Stimulated activated CD8-positive, alpha-beta memory T cell treated with anti-CD3 and anti-CD28 coated beads, Interleukin-7, amount 100 ng/mL, for 24 hours (primary cell): Measurements from ENCODE around the gene C1orf167.
"Not testable (repeated sequence)": the region's sequence is repeated elsewhere in the genome, so short reads cannot be mapped to it uniquely, and the experiment has no call there.

Experiments
- DNase-seq: peaks from one replicate; pipeline ENCODE4 v3.0.0-alpha.2; 2020; ENCODE audit warnings: low read depth

The C1orf167 gene

DNA sequence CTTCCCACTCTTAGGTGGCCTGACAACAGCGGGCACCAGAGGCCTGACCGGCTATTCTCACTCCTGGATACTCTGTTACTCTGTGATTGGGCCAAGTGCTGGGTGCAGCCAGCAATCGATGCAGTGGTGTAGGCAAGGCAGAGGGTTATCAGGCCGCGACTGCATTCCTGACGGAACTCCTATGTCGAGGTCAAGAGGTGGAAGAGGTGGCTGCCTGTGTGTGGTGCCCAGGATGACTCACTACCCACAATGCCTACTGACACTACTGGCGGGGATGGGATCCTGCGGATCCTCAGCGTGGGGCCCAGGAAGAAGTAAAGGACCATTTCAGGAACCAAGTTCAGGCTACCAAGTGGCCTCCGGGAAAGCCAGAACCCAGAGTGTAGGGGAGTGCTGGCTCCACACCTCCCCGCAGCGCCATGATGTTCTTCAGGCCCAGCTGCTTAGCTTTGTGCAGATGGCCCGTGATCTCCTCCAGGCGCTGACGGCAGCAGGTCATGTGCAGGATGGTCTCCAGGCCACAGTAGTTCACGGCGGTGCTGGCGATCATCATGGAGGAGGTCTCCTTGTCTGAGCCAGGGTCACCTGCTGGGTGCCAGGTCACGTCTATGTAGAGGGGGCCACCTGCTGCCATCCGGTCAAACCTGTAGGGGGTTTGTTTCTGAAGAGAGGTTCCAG lies 38.9 kb downstream of the C1orf167 start:
- DNase-seq, result no peak

DNA sequence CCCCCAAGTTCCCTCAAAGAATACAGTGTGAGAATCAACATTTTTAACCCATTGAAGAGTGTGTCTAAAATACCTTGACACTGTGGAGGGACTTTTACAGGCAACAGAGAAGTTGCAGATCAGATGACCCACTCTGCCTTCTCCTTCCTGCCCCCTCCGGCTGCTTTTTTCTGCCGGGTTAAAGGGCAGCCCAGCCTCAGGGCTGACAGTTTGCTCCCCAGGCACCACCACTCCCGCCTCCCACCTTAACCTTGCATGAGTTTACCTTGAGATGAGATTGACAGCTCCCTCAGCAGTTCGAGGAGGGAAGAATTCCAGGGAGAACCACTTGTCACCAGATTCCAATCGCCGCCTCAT lies 40.6 kb downstream of the C1orf167 start:
- no peak for DNase-seq

DNA sequence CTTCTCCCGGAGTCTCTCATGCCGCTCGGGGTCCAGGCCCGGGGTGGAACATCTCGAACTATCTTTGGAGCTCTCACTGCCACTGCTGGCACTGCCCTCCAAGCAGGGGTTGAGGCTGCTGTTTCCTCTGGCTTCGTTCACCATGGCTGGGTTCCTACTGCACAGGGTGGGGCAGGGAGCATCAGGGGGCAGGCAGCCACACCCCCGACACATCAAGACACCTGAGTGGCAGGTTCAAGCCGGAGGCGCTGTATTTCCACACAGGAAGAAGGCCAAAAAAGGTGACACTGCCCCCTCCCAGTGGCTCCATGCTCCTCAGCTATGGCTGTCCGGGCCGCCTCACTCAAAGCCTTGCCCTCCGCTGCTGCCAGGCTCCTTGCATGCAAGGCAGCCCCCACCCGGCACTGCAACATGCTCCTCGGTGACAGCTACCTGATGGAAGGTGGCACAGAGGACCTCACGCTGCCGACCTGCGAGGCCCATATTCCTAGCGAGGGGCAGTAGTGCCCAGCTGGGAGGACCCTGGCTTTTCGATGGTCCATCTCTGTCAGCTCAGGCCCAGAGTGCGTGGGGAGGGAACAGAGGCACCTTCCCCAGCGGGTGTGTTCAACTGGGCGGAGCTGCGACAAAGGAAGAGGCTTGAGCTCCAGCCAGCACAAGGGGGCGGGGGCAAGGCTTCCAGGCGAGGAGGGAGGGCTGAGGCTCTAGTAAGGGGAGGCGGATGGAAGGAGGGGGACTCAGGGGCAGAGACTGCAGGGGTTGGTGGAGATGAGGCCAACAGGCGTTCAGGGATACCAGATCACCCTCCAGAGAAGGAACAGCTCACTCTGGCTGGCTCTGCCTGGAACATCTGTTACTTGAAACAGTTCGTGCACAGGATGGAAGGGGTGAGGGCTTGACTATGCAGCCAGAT lies 41.2 kb downstream of the C1orf167 start:
- peak; percentile 41 for DNase-seq

DNA sequence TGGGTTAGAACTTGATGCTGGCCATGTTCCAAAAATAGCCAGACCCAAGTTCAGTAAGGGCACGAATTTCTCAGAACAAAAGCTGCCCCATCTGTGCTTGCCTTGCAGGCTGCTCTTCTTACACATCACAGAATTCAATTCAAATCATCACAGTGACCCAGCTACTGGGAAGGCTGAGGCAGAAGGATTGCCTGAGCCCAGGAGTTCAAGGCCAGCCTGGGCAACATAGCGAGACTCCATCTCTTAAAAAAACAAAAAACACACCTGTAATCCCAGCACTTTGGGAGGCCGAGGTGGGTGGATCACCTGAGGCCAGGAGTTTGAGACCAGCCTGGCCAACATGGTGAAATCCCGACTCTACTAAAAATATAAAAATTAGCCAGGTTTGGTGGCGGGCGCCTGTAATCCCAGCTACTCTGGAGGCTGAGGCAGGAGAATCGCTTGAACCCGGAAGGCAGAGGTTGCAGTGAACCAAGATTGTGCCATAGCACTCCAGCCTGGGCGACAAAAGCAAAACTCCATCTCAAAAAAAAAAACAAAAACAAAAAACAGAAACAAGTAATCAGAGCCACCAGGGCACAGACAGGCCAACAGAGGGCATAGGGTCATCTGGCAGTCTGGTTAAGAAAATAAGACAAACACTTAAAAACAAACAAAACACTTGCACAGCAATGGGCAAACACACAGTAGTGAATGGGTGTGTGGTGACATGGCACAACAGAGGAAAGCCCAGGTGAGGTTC lies 42.1 kb downstream of the C1orf167 start:
- not testable (repeated sequence) for DNase-seq

DNA sequence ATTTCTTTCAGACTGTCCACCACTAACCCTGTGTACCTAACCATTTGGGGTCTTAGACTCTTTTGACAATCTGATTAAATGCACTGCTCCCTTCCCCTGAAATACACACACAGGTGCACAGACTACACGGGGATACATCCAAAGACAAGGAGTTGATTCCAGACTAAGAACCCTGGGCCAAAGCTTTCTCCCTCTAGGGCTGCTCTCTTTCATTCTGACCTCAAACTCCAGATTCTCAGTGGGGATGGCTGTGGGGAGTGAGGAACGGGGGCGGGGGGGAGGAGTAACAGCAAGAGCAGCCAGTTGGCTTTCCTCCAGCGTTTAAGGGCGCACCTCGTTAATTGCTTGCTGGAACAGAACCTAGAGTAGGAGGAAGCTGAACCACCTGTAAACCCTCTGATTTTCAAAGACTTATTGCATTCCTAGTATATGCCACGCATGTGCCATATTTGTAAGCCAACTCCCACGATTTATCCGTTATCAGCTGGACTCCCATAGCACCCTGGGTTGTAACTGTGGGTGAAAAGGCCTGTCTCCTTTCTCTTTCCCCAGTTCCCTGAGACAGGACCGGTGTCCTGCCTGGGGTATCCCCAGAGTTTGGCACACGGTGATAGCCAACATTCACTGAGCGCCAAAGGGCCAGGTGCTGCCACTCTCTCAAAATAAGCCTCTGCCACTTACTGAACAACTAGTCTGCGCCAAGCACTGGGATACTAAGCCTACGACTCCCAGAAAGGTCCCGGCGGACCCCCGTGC lies 42.9 kb downstream of the C1orf167 start:
- DNase-seq, result no peak

DNA sequence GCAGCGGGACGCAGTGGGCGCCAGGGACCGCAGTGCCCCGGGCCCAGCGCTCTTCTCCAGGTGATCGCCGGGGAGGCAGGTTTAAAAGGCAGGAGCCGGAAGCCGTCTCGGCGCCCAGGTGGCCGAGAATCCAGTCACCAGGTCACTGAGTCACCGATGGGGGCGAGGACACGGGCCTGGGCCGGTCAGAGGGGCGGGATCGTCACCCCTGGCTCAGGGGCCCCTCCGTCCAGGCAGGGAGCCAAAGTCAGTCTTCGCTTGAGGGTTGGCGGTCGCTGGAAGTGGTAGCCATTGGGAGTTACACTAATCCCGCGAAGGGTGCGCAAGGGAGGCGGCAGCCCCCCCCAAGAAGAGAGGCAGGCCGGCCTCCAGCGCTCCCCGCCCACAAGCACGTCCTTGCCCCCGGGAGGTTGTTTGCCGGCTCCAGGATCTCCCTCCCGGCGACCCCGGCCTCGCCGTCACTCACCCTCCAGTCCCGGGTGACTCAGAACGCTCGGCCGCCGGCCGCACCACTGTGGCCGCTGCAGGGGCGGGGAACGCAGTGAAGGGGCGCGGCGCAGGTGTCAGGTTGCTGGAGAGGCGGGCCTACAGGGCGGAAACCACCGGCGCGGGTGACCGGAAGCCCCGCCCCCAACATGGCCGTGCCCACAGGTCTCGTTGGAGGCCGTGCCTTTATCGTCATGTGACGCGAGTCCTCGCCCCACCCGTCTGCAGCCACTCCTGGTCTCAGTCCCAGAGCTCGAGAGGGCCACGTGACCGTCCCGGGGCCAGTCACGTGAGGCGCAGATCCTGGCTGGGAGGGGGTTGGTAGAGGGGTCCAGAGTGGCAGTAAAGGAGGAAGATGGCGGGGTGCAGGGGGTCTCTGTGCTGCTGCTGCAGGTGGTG lies 43.7 kb downstream of the C1orf167 start, which contains the start of the genes CLCN6 and MTHFR:
Gene CLCN6, plus strand, starts transcription at position 770 of the 885 bp plus-strand sequence. Its CDS starts 72 bp downstream, at position 842.
Gene MTHFR, minus strand, starts transcription at position 543 of the 885 bp plus-strand sequence. CDS start 2,848 bp downstream, outside the sequence.
- peak; percentile 96 for DNase-seq

DNA sequence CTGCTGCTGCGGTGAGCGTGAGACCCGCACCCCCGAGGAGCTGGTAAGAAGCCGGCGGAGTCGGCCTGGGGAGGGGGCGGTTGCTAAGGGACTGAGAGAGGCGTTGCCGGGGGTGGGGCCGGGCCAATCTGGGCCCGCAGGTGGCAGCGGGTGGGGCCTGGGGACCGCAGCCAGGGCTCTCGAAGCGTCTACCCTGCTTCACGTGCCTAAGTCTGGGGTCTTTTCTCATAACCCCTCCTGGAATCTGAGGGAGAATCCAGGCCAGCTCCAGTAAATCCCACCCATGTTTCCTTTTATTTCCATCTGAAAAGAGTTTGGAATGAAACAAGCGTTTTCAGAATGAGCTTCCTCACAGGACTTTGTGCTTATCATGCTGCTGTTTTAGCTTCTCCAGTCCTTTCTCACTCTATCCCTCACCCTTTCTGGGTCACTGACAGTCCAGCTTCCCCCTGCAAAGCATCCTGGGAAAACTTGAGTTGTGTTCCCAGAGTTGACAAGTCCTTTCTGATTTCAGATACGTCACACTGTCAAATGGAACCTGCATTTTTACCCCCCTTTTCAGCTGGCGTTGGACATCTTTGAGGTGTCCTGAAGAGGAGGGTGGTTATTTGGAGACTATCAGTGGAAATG lies 44.4 kb downstream of the C1orf167 start:
- no peak for DNase-seq

DNA sequence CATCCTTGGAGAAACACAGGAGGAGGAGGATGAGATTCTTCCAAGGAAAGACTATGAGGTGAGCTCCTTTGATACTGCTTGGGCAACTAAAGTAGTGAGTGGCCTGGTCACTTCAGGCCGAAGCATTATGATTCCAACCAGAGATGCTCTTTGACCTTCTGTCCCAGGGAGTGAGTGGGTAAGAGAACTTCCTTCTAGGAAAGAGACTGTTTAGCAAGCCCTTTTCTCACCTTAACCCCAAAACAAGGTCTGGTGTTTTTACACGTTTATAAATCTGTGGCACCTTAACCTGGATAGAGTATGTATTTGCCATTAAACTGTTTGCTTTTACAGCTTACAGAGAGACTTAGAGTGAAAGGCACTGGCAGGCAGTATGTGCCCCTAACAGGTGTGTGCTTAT lies 45.1 kb downstream of the C1orf167 start:
- no peak for DNase-seq

DNA sequence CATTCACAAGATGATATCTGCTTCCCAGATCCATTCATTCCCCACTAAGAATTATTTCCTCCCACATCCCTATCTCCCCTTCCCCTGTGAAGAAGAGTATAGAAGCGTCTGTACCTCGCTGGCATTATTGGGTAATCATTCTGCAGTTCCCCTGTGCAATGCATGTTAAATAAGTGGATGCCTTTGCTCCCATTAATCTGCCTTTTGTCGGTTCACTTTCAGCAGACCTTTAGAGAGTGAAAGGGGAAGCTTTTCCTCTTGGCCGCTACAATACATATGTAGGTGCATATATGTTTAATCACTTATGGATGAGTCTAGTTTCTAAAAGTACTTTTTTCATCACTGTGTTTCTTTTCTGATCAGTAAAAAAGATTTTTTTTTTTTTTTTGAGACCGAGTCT lies 51.0 kb downstream of the C1orf167 start:
- DNase-seq, result no peak

DNA sequence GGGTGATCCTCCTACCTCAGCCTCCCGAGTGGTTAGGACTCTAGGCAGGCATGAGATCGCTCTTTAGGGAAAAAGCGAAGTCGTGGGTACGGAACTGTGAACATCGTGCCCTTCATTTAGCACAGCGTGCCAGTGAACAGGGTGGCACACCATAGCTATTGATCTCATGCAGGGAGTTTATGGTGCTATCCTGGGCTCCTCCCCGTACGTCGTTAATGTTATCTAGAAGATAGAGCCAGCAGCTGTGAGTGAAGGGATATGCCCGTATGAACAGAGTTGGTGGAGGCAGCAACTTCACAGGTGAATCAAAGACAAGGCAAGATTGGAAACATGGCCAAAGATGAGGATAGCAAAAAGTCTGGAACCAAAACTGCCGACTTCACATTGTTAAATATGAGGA lies 55.2 kb downstream of the C1orf167 start:
- DNase-seq, result no peak

DNA sequence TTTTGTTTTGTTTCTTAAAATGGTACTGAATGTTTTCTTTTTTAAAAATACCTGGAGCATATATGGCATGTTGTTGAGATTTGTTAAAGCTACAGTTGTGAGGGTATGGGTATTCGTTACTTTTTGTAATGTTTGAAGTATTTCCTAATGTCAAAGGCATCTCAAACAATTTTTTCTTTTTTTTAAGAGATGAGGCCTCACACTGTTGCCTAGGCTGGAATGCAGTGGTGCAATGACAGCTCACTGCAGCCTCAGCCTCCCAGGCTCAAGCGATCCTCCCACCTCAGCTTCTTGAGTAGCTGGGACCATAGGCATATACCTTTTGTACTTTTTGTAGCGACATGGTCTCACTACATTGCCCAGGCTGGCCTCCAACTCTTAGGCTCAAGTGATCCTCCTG lies 60.1 kb downstream of the C1orf167 start:
- no peak for DNase-seq

DNA sequence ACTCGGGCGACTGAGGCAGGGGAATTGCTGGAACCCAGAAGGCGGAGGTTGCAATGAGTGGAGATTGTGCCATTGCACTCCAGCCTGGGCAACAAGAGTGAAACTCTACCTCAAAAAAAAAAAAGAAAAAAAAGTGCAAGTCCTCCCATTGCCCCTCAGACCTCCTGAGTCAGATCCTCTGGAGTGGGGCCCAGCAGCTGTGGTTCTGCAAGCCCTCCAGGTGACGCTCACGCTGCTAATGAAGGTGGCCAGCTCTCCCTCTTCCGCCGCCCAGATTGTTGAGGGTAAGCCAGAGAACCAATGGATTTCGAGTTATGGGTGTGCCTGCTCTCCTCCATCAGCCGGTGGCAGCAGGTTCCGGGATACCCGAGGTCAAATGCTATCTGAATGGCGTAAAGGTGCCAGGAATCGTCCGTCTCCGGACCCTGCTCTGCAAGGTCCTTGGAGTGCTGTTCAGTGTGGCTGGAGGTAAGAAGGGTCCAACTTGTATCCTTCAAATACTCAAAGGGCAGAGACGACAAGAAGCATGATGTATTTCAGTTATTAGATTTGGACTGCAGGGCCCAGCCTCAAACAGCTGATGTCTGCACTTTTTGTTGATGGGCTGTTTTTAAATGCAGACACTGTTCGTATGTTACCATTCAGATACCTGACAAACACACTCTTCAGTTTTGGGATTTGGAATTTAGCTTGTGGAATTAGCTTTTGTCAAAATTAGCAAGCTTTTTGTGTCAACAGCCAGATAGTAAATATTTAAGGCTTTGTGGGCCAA lies 61.6 kb downstream of the C1orf167 start:
- no peak for DNase-seq

DNA sequence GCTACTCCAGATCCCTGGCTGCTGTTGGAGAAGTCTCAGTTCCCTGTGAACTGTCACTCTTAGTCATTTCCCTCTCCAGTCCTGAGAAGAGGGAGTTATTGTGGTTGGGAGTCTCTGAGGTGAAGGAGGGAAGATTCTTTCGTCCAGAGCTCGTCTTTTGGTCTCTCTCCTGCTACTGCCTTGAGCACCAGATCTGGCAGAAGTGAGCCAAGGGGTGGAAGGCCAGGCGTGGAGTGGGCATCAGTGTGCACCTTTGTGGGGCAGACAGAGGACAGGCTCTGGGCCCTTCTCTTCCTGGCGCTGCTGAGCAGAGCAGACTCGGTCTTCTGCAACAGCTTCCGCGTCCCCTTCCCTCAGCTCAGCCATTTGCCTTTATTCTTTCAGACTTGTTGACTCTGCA lies 63.1 kb downstream of the C1orf167 start:
- no peak for DNase-seq

DNA sequence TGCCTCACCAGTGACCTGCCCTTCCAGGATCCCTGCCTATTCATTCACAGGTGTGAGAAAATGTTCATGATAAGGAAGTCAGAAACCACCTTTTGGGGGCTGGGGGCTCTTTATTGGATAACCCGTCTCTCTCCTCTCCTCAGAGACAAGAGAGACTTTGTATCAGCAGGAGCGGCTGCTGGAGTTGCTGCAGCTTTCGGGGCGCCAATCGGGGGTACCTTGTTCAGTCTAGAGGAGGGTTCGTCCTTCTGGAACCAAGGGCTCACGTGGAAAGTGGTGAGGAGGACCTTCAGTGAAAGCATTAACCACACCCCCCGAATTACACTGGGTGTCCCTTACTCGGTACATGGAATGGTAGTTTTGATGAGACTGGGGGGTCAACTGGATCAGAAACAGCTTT lies 65.0 kb downstream of the C1orf167 start:
- DNase-seq, result no peak

DNA sequence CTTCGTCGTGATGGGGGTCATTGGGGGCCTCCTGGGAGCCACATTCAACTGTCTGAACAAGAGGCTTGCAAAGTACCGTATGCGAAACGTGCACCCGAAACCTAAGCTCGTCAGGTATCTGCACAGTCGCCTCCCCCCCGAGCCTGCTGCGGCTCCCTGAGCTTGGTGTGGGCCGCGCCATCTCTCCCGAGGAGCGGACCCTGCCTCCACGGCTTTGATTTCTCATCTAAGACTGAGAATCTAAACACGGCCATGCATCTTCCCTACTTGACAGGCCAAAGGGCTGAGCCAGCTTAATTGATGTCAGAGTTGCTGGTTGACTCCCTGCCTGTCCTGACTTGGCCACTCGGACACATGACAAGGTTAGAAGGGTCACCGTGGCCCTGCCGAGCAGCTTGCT lies 66.5 kb downstream of the C1orf167 start:
- no peak for DNase-seq

DNA sequence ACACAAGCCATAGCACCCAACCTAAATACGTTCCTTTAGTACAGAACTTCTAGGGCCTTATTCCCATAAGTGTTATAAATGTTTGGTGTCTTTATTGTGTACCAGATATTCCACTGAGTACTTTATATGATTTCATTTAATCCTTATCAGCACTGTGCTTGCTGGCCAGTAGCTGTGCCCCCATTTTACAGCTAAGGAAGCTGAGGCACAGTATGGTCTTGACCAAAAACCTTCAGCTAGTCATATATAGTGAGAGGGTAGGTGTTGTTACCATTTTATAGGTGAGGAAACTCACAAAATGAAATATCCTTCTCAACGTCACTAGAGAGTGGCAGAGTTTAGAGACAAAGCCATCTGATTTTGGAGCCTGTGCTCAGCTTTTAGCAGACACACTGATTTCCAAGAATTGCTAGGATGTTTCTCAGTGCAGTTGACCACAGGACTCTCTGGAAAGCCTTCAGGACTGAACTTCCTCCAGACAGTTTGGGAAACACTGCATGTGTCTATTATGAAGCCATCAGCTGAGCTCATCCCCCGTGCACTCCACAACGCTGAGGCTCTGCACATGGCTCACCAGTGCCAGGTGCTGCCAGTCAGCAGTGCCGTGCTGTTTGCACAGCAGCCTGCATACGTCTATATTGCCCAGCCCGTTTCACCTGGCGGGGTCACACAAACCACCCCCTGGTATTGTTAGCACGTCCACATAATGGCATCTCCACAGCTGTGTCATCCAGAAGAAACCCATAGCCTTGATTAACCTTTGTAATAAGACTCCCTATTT lies 70.1 kb downstream of the C1orf167 start:
- no peak for DNase-seq

DNA sequence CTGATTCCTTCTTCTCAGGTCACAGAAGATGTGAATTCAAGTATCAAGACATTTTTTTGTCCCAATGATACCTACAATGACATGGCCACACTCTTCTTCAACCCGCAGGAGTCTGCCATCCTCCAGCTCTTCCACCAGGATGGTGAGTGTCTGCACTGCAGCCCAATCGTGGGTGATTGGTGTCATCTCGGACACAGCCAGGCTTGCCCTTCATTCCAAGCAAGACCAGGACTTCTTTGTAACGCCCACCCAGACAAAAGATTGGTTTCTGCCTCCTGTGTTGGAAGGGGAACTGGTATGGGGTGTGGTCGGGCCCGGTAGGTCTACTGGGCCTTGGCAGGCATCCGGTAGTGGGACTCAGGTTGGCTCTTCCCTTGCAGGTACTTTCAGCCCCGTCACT lies 71.5 kb downstream of the C1orf167 start:
- no peak for DNase-seq

DNA sequence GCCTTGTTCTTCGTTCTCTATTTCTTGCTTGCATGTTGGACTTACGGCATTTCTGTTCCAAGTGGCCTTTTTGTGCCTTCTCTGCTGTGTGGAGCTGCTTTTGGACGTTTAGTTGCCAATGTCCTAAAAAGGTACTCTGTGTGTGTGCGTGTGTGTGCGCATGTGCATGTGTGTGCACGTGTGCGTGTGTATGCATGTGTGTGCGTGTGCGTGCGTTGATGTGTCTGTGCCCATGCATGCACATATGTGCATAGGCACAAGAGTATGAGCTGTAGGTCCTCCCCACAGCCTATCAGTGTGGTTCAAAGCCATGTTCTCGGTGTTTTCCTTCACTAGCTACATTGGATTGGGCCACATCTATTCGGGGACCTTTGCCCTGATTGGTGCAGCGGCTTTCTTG lies 71.9 kb downstream of the C1orf167 start:
- DNase-seq, result no peak
